ENCODE measurements around the gene MYDGF.

DNA sequence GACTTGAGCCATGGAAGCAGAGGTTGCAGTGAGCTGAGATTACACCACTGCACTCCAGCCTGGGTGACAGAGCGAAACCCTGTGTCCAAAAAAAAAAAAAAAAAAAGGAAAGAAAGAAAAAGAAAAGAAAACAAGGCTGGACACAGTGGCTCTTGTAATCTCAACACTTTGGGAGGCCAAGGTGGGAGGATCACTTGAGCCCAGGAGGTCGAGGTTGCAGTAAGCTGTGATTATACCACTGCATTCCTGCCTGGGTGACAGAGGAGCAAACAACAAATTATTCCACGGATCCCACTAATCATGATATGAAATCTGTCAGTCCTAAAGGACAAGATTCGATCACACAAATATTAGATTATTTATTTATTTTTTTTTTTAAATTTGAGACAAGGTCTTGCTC is 3.1 kb upstream of the MYDGF start:
- TF ChIP-seq, protein P1, sequence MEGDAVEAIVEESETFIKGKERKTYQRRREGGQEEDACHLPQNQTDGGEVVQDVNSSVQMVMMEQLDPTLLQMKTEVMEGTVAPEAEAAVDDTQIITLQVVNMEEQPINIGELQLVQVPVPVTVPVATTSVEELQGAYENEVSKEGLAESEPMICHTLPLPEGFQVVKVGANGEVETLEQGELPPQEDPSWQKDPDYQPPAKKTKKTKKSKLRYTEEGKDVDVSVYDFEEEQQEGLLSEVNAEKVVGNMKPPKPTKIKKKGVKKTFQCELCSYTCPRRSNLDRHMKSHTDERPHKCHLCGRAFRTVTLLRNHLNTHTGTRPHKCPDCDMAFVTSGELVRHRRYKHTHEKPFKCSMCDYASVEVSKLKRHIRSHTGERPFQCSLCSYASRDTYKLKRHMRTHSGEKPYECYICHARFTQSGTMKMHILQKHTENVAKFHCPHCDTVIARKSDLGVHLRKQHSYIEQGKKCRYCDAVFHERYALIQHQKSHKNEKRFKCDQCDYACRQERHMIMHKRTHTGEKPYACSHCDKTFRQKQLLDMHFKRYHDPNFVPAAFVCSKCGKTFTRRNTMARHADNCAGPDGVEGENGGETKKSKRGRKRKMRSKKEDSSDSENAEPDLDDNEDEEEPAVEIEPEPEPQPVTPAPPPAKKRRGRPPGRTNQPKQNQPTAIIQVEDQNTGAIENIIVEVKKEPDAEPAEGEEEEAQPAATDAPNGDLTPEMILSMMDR (conservative IDR thresholded peaks at IDR 0.05; ENCODE audit: low read depth, low read length) = no peak
- TF ChIP-seq EZH2 (IDR thresholded peaks at IDR 0.05; ENCODE audit: borderline replicate concordance, low read depth, low read length, poor library complexity, severe bottlenecking) = no peak
